GM12873 (cell line): ENCODE results near the gene CLDN6.

Experiments used
- CTCF ChIP-seq: IDR thresholded peaks from 2 replicates; pipeline ENCODE4 v1.5.1; 2012; ENCODE audit warnings: low read depth, mild to moderate bottlenecking, moderate library complexity, low read length, control low read depth; ENCODE audit not compliant: insufficient read depth; ENCODE audit errors: missing control alignments

The CLDN6 gene

GRCh38 chr16:2968368-2968737 is 49.6 kb downstream of the CLDN6 start:
- no peak for TF ChIP-seq CTCF

- no peak for TF ChIP-seq CTCF
These were observed 50.2 kb downstream of the CLDN6 start for GRCh38 chr16:2967721-2968161.

- TF ChIP-seq CTCF = no peak
These were observed 50.8 kb downstream of the CLDN6 start for GRCh38 chr16:2967211-2967631.

- no peak for TF ChIP-seq CTCF
These were observed 51.2 kb downstream of the CLDN6 start for GRCh38 chr16:2966808-2967191.

GRCh38 chr16:2966043-2966807 is 51.8 kb downstream of the CLDN6 start:
- TF ChIP-seq CTCF = no peak
